LNCAP (cell line): ENCODE data around the gene ZNF284.

ENCODE experiments used
- CTCF ChIP-seq: fragments of 450-650 bp; IDR thresholded peaks from 2 replicates; pipeline ENCODE4 v1.5.1; 2017; ENCODE audit warnings: mild to moderate bottlenecking

ZNF284 gene

GRCh38 chr19:44076325-44076724 lies 4.4 kb downstream of the ZNF284 start:
- TF ChIP-seq CTCF, result no peak

- TF ChIP-seq CTCF, result no peak
These were observed 20.1 kb downstream of the ZNF284 start for GRCh38 chr19:44092108-44092507.

GRCh38 chr19:44093931-44094765 lies 22.2 kb downstream of the ZNF284 start, which contains the start of gene ZNF224:
Gene ZNF224 (plus strand): TSS chr19:44094361. CDS start chr19:44097874, 3,513 bp downstream.
- TF ChIP-seq CTCF, result no peak

DNA sequence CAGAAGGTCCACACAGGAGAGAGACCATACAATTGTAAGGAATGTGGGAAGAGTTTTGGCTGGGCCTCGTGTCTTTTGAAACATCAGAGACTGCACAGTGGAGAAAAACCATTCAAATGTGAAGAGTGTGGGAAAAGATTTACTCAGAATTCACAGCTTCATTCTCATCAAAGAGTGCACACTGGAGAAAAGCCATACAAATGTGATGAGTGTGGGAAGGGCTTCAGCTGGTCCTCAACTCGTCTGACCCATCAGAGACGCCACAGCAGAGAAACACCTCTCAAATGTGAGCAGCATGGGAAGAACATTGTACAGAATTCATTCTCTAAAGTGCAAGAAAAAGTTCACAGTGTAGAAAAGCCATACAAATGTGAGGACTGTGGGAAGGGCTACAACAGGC lies 35.8 kb downstream of the ZNF284 start:
- TF ChIP-seq CTCF, result no peak

- no peak for TF ChIP-seq CTCF
These were observed 37.5 kb downstream of the ZNF284 start for GRCh38 chr19:44109458-44109857.

- no peak for TF ChIP-seq CTCF
These were observed 40.0 kb downstream of the ZNF284 start for GRCh38 chr19:44111910-44112463.

GRCh38 chr19:44112802-44113137 lies 40.8 kb downstream of the ZNF284 start:
- TF ChIP-seq CTCF, result no peak
